Ascending aorta (tissue), 2 donors: ENCODE measurements around the gene SRP14. TPM values are rescaled to one million over a fixed set of nuclear protein-coding genes. Genes with fewer than 3 reads are reported as not detected.
"Not testable (repeated sequence)": the region's sequence is repeated elsewhere in the genome, so short reads cannot be mapped to it uniquely, and the experiment has no call there.

Experiments
- DNase-seq, 2 donors: peaks; one replicate each; pipeline ENCODE4 v3.0.0-alpha.2; 2019; ENCODE audit warnings: low spot score in 2 of 2
- H3K27ac ChIP-seq, 2 donors: fragments of 200-600 bp; sonication (generic); one replicate each; pipeline ENCODE4 v1.5.1; 2016 to 2017; ENCODE audit warnings: mild to moderate bottlenecking in 1 of 2
- H3K27me3 ChIP-seq: fragments of 200-600 bp; sonication (generic); one replicate; pipeline ENCODE4 v1.5.1; 2017
- H3K36me3 ChIP-seq, 2 donors: fragments of 200-600 bp; sonication (generic); one replicate each; pipeline ENCODE4 v1.5.1; 2016
- H3K4me1 ChIP-seq, 2 donors: fragments of 200-600 bp; sonication (generic); one replicate each; pipeline ENCODE4 v1.5.1; 2016 to 2017; ENCODE audit warnings: mild to moderate bottlenecking in 1 of 2
- H3K4me3 ChIP-seq, 2 donors: fragments of 200-600 bp; sonication (generic); one replicate each; pipeline ENCODE4 v1.5.1; 2016 to 2017; ENCODE audit warnings: mild to moderate bottlenecking in 1 of 2
- H3K9me3 ChIP-seq, 2 donors: fragments of 200-600 bp; sonication (generic); one replicate each; pipeline ENCODE4 v1.5.1; 2016
- CTCF ChIP-seq, 3 experiments: fragments of 200-600 bp in 2 of 3; fragments of 450-650 bp in 1 of 3; sonication (generic) in 2 of 3; IDR thresholded peaks; one replicate each; pipeline ENCODE4 v1.5.1; 2016 to 2019; ENCODE audit warnings: antibody characterized with exemption in 3 of 3, mild to moderate bottlenecking in 1 of 3, moderate library complexity in 1 of 3
- intact Hi-C: fragments of 100-400 bp; cut with DNase I; formaldehyde crosslinking; loops from one replicate; pipeline ENCODE4 v1.15.1; 2023
- total RNA-seq: library from RNA; depleted of rRNA; stranded (reverse); fragments of >200 nt; gene quantifications from one replicate; pipeline ENCODE4 v1.1.0, GENCODE V29; 2016

SRP14 gene
- total RNA-seq, 1 donor from 2014 or later: 365 TPM

DNA sequence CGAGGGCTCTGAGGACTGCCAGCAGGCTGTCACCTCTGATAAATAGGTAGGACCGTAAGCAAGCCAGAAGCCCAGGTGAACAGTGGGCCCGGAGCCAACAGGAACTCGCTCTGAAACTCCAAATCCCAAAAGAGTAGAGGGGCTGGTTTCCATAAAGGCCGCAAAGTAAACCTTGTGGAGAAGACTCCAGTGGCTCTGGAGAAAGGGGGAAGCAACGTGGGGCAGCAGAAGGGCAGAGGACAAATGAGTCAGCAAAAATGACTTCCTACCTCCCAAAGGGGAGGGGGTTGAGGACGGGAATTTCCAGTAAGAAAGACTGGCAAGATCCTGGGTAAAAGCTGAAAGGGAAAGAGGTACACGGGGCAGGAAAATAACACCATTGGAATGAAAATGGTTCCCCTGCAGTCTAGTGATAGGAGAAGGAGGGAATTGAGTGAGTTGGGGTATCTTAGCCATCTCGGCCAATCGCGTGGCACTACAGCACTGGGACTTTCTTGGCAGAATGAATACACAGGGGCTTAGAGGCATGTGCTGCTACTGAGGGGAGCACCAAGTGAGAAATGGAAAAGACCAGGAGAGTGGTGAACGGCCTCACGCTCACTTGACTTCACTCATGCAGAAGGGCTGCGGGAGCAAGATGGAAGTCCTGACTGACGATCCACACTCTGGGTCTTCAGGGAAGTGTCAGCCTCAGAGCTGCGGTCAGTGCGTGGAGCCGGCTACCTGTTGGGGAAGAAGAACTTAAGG is 36.5 kb upstream of the SRP14 start:
- intact Hi-C loops: no loop called here
- H3K27me3 ChIP-seq: no peaks in the 10 kb centered on the region
- no peak for TF ChIP-seq CTCF (IDR thresholded peaks at IDR 0.05)
- no peaks in the 10 kb centered on the region for H3K4me1 ChIP-seq
- no peak for DNase-seq
- no peaks in the 10 kb centered on the region for H3K36me3 ChIP-seq
- no peaks in the 10 kb centered on the region for H3K9me3 ChIP-seq
- no peak overlapping the region for H3K4me3 ChIP-seq
- no peak overlapping the region for H3K27ac ChIP-seq

DNA sequence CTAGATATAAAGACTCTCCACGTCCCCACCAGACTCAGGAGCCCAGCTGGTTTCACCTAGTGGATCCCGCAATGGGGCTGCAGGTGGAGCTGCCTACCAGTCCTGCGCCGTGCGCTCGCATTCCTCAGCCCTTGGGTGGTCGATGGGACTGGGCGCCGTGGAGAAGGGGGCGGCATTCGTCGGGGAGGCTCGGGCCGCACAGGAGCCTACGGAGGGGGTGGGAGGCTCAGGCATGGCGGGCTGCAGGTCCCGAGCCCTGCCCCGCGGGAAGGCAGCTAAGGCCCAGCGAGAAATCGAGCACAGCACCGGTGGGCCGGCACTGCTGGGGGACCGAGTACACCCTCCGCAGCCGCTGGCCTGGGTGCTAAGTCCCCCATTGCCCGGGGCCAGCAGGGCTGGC is 35.7 kb upstream of the SRP14 start:
- H3K4me3 ChIP-seq, H3K9me3 ChIP-seq, H3K27ac ChIP-seq, H3K27me3 ChIP-seq, H3K4me1 ChIP-seq, H3K36me3 ChIP-seq, DNase-seq, intact Hi-C loops: not testable (repeated sequence)

- H3K27me3 ChIP-seq, H3K9me3 ChIP-seq, DNase-seq, intact Hi-C loops, H3K36me3 ChIP-seq, H3K27ac ChIP-seq, H3K4me3 ChIP-seq: not testable (repeated sequence)
- peaks cover 7 to 13% of the 10 kb centered on the region in 2 donors for H3K4me1 ChIP-seq
Measured at GRCh38 chr15:40073716-40074490, 34.9 kb upstream of the SRP14 start.

- H3K36me3 ChIP-seq: no peaks in the 10 kb centered on the region
- no peak for TF ChIP-seq CTCF (IDR thresholded peaks at IDR 0.05)
- no peak for DNase-seq
- no peaks in the 10 kb centered on the region for H3K27me3 ChIP-seq
- H3K27ac ChIP-seq: no peak overlapping the region
- no peak overlapping the region for H3K4me3 ChIP-seq
- intact Hi-C loops: no loop called here
- peaks cover 7 to 16% of the 10 kb centered on the region in 2 donors for H3K4me1 ChIP-seq
- no peaks in the 10 kb centered on the region for H3K9me3 ChIP-seq
Measured at GRCh38 chr15:40072216-40072990, 33.4 kb upstream of the SRP14 start.

GRCh38 chr15:40070608-40071218 is 31.7 kb upstream of the SRP14 start:
- no peak for DNase-seq
- Histone ChIP-seq H3K27ac (peak overlapping the region; percentile 75 to 79), H3K9me3 (no peaks in the 10 kb centered on the region), H3K4me3 (no peak overlapping the region), H3K4me1 (peaks cover 7 to 16% of the 10 kb centered on the region in 2 donors), H3K36me3 (no peaks in the 10 kb centered on the region), H3K27me3 (no peaks in the 10 kb centered on the region)
- TF ChIP-seq CTCF (IDR thresholded peaks at IDR 0.05): no peak
- intact Hi-C loops: no loop called here

DNA sequence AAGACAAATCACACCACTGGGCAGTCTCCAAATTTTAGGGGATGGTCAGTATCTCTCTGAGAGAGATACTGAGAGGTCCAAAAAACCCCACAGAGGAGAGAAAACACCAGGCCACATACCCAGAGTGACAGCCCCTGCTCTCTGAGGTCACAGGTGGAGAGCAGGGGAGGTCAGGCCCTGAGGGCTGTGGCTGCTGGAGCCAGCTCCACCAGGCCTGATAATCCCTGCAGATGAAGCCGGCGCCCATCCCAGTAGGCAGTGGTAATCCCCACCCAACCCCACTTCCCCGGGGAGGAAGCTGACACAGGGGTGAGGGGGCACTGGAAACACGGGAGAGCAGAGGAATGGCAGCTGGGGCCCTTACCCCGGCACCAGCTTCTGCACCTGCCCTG is 31.2 kb upstream of the SRP14 start:
- Histone ChIP-seq H3K27ac (peak overlapping the region; percentile 75 to 79), H3K9me3 (no peaks in the 10 kb centered on the region), H3K27me3 (no peaks in the 10 kb centered on the region), H3K36me3 (no peaks in the 10 kb centered on the region), H3K4me1 (peaks cover 7 to 16% of the 10 kb centered on the region in 2 donors), H3K4me3 (no peak overlapping the region)
- no peak for DNase-seq
- intact Hi-C loops: no loop called here
- no peak for TF ChIP-seq CTCF (IDR thresholded peaks at IDR 0.05)
